Heart left ventricle (tissue), 13 donors: ENCODE data around the gene MROH8.

Source experiments
- POLR2A ChIP-seq, 2 donors: fragments of 450-650 bp; IDR thresholded peaks; one replicate each; pipeline ENCODE4 v1.6.1; 2017; ENCODE audit warnings: antibody characterized with exemption in 2 of 2, mild to moderate bottlenecking in 2 of 2, moderate library complexity in 2 of 2
- TF ChIP-seq, protein P1 (sequence below), 12 donors: fragments of 200-600 bp; sonication (generic) in 4 of 12; IDR thresholded peaks; one replicate each; pipeline versions ENCODE4 v1.5.0 to v1.8.0; 2018 to 2022; ENCODE audit warnings: antibody characterized with exemption in 12 of 12, mild to moderate bottlenecking in 5 of 12
- donor health status: ischemic (EF 13 %, LVEDD 7.1; RV severe dilation, severe dysfunction).
- donor health status: DM: no; HTN: yes; CAD: no.
- donor health status: DM: no; HTN: no; CAD: no.
- donor health status: ischemic (EF 25% LVEDD 6.9; RV normal size, moderate dysfunction).
- donor health status: ischemic (EF 25% LVEDD 5.7; RV mildly dilated, moderate dysfunction).
- donor health status: ischemic (EF 35%, LVEDD 5.7; RV mildly dilated, moderate dysfunction).
- donor health status: nonischemic (EF 11% LVEDD 7.7; RV severe dilation, severe dysfunction).
- donor health status: DM: yes; HTN: yes; CAD: no.
- donor health status: PGD.
- donor health status: ischemic (EF 29% LVEDD 5.4; RV normal size, mild dysfunction).
- donor health status: nonischemic (EF 23%, LVEDD 6.1; RV moderate dilation, normal function).

DNA sequence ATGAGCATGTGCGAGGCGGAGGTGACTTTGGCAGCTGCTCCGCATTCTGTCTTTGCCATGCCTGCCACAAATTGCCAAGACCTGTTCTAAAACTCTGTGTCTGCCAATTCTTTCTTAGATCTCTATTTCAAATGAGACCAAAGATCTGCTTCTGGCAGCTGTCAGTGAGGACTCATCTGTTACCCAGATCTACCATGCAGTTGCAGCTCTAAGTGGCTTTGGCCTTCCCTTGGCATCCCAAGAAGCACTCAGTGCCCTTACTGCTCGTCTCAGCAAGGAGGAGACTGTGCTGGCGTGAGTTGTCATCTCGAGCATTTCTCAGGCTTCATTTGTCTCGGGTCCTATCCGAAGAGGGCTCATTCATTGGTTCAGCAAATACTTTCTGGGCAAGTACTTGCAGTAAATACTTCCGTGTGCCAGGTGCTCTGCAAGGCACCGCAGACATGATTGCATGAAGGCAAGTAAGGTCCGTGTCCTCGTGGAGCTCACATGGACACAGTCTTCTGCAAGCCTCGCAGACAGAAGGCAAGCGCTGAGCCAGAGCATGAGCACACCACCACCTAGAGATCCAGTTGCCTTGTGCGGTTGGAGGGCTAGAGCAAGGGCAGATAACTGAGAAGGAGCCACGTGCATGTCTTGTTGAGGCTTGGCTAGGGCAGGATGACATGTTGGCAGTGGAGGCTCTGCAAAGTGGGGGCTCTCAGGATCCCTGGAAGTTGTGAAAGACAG lies 19.7 kb upstream of the MROH8 start:
- TF ChIP-seq, protein P1, sequence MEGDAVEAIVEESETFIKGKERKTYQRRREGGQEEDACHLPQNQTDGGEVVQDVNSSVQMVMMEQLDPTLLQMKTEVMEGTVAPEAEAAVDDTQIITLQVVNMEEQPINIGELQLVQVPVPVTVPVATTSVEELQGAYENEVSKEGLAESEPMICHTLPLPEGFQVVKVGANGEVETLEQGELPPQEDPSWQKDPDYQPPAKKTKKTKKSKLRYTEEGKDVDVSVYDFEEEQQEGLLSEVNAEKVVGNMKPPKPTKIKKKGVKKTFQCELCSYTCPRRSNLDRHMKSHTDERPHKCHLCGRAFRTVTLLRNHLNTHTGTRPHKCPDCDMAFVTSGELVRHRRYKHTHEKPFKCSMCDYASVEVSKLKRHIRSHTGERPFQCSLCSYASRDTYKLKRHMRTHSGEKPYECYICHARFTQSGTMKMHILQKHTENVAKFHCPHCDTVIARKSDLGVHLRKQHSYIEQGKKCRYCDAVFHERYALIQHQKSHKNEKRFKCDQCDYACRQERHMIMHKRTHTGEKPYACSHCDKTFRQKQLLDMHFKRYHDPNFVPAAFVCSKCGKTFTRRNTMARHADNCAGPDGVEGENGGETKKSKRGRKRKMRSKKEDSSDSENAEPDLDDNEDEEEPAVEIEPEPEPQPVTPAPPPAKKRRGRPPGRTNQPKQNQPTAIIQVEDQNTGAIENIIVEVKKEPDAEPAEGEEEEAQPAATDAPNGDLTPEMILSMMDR (IDR thresholded peaks at IDR 0.05): no peak
- TF ChIP-seq POLR2A (IDR thresholded peaks at IDR 0.05): no peak
